MM.1S (cell line): ENCODE measurements around the gene ZFYVE21.
A peak's percentile ranks its signal among the peaks of the same experiment; 100 is the strongest.

Source experiments
- DNase-seq: peaks from one replicate; pipeline ENCODE4 v3.0.0-alpha.2; 2015
- H2AFZ ChIP-seq: fragments of 300-600 bp; sonication (generic); 2 replicates; pipeline ENCODE4 v1.6.0; 2016; ENCODE audit warnings: antibody characterized with exemption, low read length
- H3F3A ChIP-seq: fragments of 300-600 bp; sonication (generic); 2 replicates; pipeline ENCODE4 v1.6.1; 2016; ENCODE audit warnings: mild to moderate bottlenecking, antibody characterized with exemption, low read length, moderate library complexity, mixed read lengths; ENCODE audit not compliant: insufficient read depth
- H3K27ac ChIP-seq: fragments of 300-600 bp; sonication (generic); 2 replicates; pipeline ENCODE4 v1.5.1; 2016; ENCODE audit warnings: mild to moderate bottlenecking, low read length
- H3K27me3 ChIP-seq: fragments of 300-600 bp; sonication (generic); replicated peaks from 2 replicates; pipeline ENCODE4 v1.6.0; 2016; ENCODE audit warnings: low read length; ENCODE audit not compliant: insufficient read depth
- H3K36me3 ChIP-seq: fragments of 300-600 bp; sonication (generic); replicated peaks from 2 replicates; pipeline ENCODE4 v1.6.1; 2016; ENCODE audit warnings: mild to moderate bottlenecking, low read length, mixed read lengths; ENCODE audit not compliant: insufficient read depth
- H3K4me1 ChIP-seq: fragments of 300-600 bp; sonication (generic); 2 replicates; pipeline ENCODE4 v1.6.1; 2016; ENCODE audit warnings: low read length, mixed read lengths
- H3K4me2 ChIP-seq: fragments of 300-600 bp; sonication (generic); 2 replicates; pipeline ENCODE4 v1.6.0; 2016; ENCODE audit warnings: low read depth, low read length
- H3K4me3 ChIP-seq: fragments of 300-600 bp; sonication (generic); 2 replicates; pipeline ENCODE4 v1.5.1; 2016; ENCODE audit warnings: low read length, mixed read lengths
- H3K79me2 ChIP-seq: fragments of 300-600 bp; sonication (generic); 2 replicates; pipeline ENCODE4 v1.6.1; 2016; ENCODE audit warnings: mixed run types, low read length, mixed read lengths
- H3K9ac ChIP-seq: fragments of 300-600 bp; sonication (generic); 2 replicates; pipeline ENCODE4 v1.6.1; 2016; ENCODE audit warnings: low read length, mixed read lengths
- H3K9me2 ChIP-seq: fragments of 300-600 bp; sonication (generic); replicated peaks from 2 replicates; pipeline ENCODE4 v1.6.1; 2016; ENCODE audit warnings: mild to moderate bottlenecking, low read length, mixed read lengths; ENCODE audit not compliant: insufficient read depth
- H3K9me3 ChIP-seq: fragments of 300-600 bp; sonication (generic); replicated peaks from 2 replicates; pipeline ENCODE4 v1.6.1; 2016; ENCODE audit warnings: mild to moderate bottlenecking, low read length, mixed read lengths; ENCODE audit not compliant: insufficient read depth
- H4K20me1 ChIP-seq: fragments of 300-600 bp; sonication (generic); 2 replicates; pipeline ENCODE4 v1.6.1; 2016; ENCODE audit warnings: mild to moderate bottlenecking, low read length, moderate library complexity, mixed read lengths; ENCODE audit not compliant: insufficient read depth
- CTCF ChIP-seq: fragments of 300-600 bp; sonication (generic); IDR thresholded peaks from 2 replicates; pipeline ENCODE4 v1.5.1; 2016; ENCODE audit warnings: antibody characterized with exemption, low read length, mixed read lengths
- EZH2 ChIP-seq: fragments of 300-600 bp; sonication (generic); optimal IDR thresholded peaks from 2 replicates; pipeline ENCODE3; 2017; ENCODE audit warnings: low read depth, mild to moderate bottlenecking, antibody characterized with exemption, low read length, mixed read lengths
- EZH2phosphoT487 ChIP-seq: fragments of 300-600 bp; sonication (generic); IDR thresholded peaks from 2 replicates; pipeline ENCODE4 v1.6.1; 2018; ENCODE audit warnings: antibody characterized with exemption, low read length

ZFYVE21 gene

GRCh38 chr14:103746701-103747100, 31.1 kb downstream of the ZFYVE21 start:
- Histone ChIP-seq H3K4me1 (peaks cover 11% of the 10 kb centered on the region), H3F3A (no peaks in the 10 kb centered on the region), H3K9me3 (no peaks in the 10 kb centered on the region), H3K4me2 (no peak overlapping the region), H4K20me1 (no peaks in the 10 kb centered on the region), H2AFZ (no peak overlapping the region), H3K79me2 (no peaks in the 10 kb centered on the region), H3K36me3 (no peaks in the 10 kb centered on the region), H3K4me3 (no peak overlapping the region), H3K27ac (no peak overlapping the region), H3K9ac (no peak overlapping the region), H3K27me3 (no peaks in the 10 kb centered on the region), H3K9me2 (no peaks in the 10 kb centered on the region)
- no peak for TF ChIP-seq EZH2
- no peak for TF ChIP-seq CTCF
- no peak for TF ChIP-seq EZH2phosphoT487
- no peak for DNase-seq

- Histone ChIP-seq H3K4me1 (peaks cover 11% of the 10 kb centered on the region), H4K20me1 (no peaks in the 10 kb centered on the region), H3K4me3 (no peak overlapping the region), H3K9ac (no peak overlapping the region), H3K79me2 (no peaks in the 10 kb centered on the region), H3K4me2 (peak overlapping the region; percentile 8; the same call in 1 of the 2 replicates), H3F3A (no peaks in the 10 kb centered on the region), H3K9me3 (no peaks in the 10 kb centered on the region), H2AFZ (peak overlapping the region; percentile 51; the same call in 1 of the 2 replicates), H3K9me2 (no peaks in the 10 kb centered on the region), H3K27ac (no peak overlapping the region), H3K36me3 (no peaks in the 10 kb centered on the region), H3K27me3 (no peaks in the 10 kb centered on the region)
- TF ChIP-seq CTCF (no peak), EZH2 (no peak), EZH2phosphoT487 (no peak)
- DNase-seq: peak; percentile 76
These were observed 32.9 kb downstream of the ZFYVE21 start for GRCh38 chr14:103748534-103748857.

- H3F3A ChIP-seq: no peaks in the 10 kb centered on the region
- no peak overlapping the region for H2AFZ ChIP-seq
- TF ChIP-seq EZH2phosphoT487 (no peak), EZH2 (no peak), CTCF (no peak)
- H3K9ac ChIP-seq: no peak overlapping the region
- H4K20me1 ChIP-seq: no peaks in the 10 kb centered on the region
- H3K4me1 ChIP-seq: peaks cover 11% of the 10 kb centered on the region
- no peak for DNase-seq
- H3K27ac ChIP-seq: no peak overlapping the region
- no peaks in the 10 kb centered on the region for H3K36me3 ChIP-seq
- H3K4me3 ChIP-seq: no peak overlapping the region
- no peaks in the 10 kb centered on the region for H3K79me2 ChIP-seq
- H3K27me3 ChIP-seq: no peaks in the 10 kb centered on the region
- no peaks in the 10 kb centered on the region for H3K9me3 ChIP-seq
- H3K4me2 ChIP-seq: no peak overlapping the region
- H3K9me2 ChIP-seq: no peaks in the 10 kb centered on the region
These were observed 33.8 kb downstream of the ZFYVE21 start for GRCh38 chr14:103749452-103749851.

GRCh38 chr14:103749860-103750259, 34.2 kb downstream of the ZFYVE21 start:
- Histone ChIP-seq H3K9ac (no peak overlapping the region), H3K4me3 (no peak overlapping the region), H2AFZ (no peak overlapping the region), H3K27ac (no peak overlapping the region), H3K79me2 (no peaks in the 10 kb centered on the region), H3K4me2 (no peak overlapping the region), H3K9me2 (no peaks in the 10 kb centered on the region), H3K27me3 (no peaks in the 10 kb centered on the region), H4K20me1 (no peaks in the 10 kb centered on the region), H3K36me3 (no peaks in the 10 kb centered on the region), H3K4me1 (peaks cover 11% of the 10 kb centered on the region), H3K9me3 (no peaks in the 10 kb centered on the region), H3F3A (no peaks in the 10 kb centered on the region)
- TF ChIP-seq EZH2 (no peak), EZH2phosphoT487 (no peak), CTCF (no peak)
- DNase-seq: no peak
